GM10248 (cell line): ENCODE measurements around the gene DTL.

ENCODE experiments used
- CTCF ChIA-PET: fragments of 300-600 bp; sonication (Branson Sonifier 250); formaldehyde crosslinking; extraction: SDS; loops from one replicate; lab custom pipeline; 2021; ENCODE audit warnings: antibody characterized with exemption; lab: Yijun Ruan, JAX
- POLR2A ChIA-PET: fragments of 350-650 bp; sonication (Branson Sonifier 250); formaldehyde crosslinking; extraction: SDS; loops from one replicate; lab custom pipeline; 2020; ENCODE audit warnings: antibody characterized with exemption; lab: Yijun Ruan, JAX
- DNase-seq: peaks from one replicate; pipeline ENCODE4 v3.0.0; 2012; ENCODE audit errors: extremely low spot score
- TF ChIP-seq, protein P1 (sequence below): IDR thresholded peaks from 2 replicates; pipeline ENCODE4 v1.5.1; 2012; ENCODE audit warnings: mild to moderate bottlenecking, low read depth; ENCODE audit errors: extremely low read depth, missing control alignments, control extremely low read depth

The DTL gene

DNA sequence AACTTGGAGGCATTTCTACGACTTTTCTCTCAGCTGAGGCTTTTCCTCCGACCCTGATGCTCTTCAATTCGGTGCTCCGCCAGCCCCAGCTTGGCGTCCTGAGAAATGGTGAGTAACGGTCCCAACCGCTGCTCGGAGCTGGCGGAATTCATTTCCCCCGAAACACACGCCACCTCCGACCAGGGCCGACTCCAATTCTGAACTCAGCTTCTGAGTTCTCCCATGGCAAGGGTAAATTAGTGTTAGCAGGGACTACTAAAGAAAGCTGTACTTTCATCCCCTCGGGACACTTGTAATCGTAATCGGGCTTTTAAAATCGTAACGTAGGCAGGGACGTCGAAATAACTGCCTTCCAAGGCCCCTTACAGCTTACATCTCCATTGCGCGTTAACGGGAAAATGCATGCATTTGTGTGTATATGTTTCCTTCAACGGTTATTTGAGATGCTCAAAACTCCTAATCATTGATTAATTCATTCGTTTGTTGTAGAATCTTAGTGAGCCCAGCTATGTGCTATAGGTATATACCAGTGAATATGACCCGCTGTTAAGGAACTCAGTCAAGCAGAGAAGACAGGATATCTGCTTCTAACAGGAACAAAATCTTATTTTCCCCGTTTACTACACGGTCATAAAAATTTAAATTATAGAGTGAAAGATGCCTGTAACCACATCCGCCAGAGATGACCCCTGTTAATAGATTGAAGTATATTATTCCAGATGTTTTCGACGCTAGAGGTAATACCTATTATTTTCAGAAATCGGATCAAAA, 472 bp downstream of the DTL start:
- DNase-seq, result no peak
- ChIA-PET CTCF (interaction anchor here (0.6 to 6.5 kb wide), 82 partner anchors 11 to 978 kb away, joined by 3 to 133 read pairs (median 5); partner anchors contain the start of genes NEK2, NENF and SLC30A1), POLR2A (interaction anchor here (1.0 to 1.8 kb wide), 3 partner anchors 221 to 573 kb away, joined by 5 to 7 read pairs (median 6); partner anchors contain the start of gene ATF3)
- TF ChIP-seq, protein P1, sequence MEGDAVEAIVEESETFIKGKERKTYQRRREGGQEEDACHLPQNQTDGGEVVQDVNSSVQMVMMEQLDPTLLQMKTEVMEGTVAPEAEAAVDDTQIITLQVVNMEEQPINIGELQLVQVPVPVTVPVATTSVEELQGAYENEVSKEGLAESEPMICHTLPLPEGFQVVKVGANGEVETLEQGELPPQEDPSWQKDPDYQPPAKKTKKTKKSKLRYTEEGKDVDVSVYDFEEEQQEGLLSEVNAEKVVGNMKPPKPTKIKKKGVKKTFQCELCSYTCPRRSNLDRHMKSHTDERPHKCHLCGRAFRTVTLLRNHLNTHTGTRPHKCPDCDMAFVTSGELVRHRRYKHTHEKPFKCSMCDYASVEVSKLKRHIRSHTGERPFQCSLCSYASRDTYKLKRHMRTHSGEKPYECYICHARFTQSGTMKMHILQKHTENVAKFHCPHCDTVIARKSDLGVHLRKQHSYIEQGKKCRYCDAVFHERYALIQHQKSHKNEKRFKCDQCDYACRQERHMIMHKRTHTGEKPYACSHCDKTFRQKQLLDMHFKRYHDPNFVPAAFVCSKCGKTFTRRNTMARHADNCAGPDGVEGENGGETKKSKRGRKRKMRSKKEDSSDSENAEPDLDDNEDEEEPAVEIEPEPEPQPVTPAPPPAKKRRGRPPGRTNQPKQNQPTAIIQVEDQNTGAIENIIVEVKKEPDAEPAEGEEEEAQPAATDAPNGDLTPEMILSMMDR, result no peak

DNA sequence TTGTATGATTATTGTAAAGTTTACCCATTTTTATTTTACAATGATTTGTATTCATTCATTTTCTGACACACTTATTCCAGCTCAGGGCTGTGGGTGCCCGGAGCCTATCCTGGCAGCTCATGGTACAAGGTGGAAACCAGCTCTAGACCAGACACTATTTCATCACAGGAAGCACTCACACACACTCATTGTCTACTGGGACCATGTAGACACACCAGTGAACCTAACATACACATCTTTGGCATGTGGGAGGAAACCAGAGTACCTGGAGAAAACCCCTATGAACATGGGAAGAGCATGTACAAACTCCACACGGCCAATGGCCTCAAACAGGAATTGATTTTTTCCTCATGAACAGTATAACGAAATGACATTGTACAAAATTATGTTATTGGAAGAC, 2.4 kb downstream of the DTL start:
- TF ChIP-seq, protein P1, result no peak
- ChIA-PET POLR2A (no interaction called here), CTCF (interaction anchor here (0.6 to 5.3 kb wide), 6 partner anchors 11 to 356 kb away, joined by 3 to 34 read pairs (median 7); no protein-coding TSS in a partner anchor)
- DNase-seq, result no peak

DNA sequence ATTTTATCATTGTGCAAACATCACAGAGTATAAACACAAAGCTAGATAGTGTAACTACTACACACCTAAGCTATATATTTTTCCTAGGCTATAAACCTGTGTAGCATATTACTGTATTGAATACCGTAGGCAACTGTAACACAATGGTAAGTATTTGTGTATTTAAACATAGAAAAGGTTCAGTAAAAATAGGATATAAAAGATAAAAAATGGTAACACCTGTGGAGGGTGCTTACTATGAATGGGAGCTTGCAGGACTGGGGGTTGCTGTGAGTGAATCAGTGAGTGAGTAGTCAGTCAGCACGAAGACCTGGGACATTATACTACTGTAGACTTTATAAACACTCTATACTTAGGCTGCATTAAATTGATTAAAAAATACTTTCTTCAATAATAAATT, 4.1 kb downstream of the DTL start:
- DNase-seq, result no peak
- CTCF ChIA-PET, result interaction anchor here (1.0 to 3.4 kb wide), 6 partner anchors 10 to 417 kb away, joined by 4 to 15 read pairs (median 8); no protein-coding TSS in a partner anchor
- POLR2A ChIA-PET, result no interaction called here
- TF ChIP-seq, protein P1, result no peak

GRCh38 chr1:212040629-212041412, 5.3 kb downstream of the DTL start:
- POLR2A ChIA-PET, result no interaction called here
- CTCF ChIA-PET, result interaction anchor here (0.7 to 3.4 kb wide), 6 partner anchors 22 to 415 kb away, joined by 3 to 15 read pairs (median 8); no protein-coding TSS in a partner anchor
- no peak for DNase-seq
- TF ChIP-seq, protein P1, result no peak

DNA sequence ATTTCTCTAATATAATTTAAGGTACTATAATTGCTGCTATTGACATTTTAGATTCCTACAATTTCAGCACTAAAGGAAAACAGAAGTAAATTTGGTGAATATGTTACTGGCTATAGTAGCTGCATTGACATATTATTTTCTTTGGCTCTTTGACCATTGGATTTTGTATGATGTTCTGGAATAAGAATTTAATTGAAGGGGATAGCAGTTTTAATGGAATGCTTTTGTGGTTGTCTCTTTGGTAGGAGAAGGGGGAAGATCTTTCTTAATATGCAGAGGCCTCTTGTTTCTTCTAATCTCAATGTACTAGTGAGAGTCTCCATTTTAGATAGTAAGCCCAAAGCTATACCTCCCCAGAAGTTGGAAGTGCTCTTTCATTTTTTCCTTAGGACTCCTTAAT, 6.9 kb downstream of the DTL start:
- no peak for DNase-seq
- POLR2A ChIA-PET, result no interaction called here
- TF ChIP-seq, protein P1, result no peak
- CTCF ChIA-PET, result no interaction called here

GRCh38 chr1:212044851-212045250, 9.3 kb downstream of the DTL start:
- ChIA-PET POLR2A (no interaction called here), CTCF (interaction anchor here (2.3 to 7.8 kb wide), 3 partner anchors 11 to 411 kb away, joined by 7 to 77 read pairs (median 10); partner anchors contain the start of genes DTL and INTS7)
- DNase-seq, result no peak
- TF ChIP-seq, protein P1, result no peak
